SIG-M5 treated with dmso at 0.1 percent for 504 hours (cell line): ENCODE measurements around the gene UAP1L1.
"Not testable (repeated sequence)": the region's sequence is repeated elsewhere in the genome, so short reads cannot be mapped to it uniquely, and the experiment has no call there.

Experiments
- DNase-seq: peaks from one replicate; lab custom pipeline; 2025; ENCODE audit not compliant: unreplicated experiment; lab: John Stamatoyannopoulos, UW

Gene UAP1L1

DNA sequence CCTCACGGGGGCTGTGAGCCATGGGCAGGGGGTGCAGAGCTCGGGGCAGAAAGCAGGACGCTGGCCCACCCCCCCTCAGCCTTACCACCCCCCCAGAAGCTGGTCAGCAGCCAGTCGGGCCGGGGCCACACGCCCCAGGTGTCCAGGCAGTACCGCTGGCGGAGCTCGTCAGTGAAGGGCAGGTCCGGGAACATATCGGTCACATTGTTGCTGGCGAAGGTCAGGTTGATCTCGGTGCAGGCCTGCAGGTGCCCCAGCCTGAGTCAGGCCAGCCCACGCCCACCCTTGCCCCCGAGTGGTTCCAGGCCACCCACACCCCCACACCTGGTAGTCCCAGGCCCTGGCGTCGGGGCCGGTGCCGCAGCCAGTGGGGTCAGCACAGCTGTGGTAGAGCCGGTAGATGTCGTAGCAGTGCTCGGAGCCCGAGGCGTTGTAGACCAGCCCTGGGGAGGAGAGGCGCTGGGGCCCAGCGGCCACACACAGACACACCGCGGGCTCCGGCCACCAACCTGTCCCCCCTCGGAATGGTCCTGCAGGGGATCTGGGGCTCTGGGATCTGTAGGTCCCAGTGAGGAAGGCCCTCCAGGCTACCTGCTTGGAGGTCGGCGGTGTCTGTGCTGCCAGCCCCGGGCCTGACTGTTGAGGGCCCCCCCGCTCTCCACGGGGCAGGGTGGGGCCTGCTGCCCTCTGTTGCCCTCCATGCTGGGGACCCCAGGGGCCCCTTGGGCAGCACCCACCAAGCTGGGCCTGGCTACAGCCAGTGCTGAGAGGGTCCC lies 34.7 kb downstream of the UAP1L1 start:
- DNase-seq: no peak

DNA sequence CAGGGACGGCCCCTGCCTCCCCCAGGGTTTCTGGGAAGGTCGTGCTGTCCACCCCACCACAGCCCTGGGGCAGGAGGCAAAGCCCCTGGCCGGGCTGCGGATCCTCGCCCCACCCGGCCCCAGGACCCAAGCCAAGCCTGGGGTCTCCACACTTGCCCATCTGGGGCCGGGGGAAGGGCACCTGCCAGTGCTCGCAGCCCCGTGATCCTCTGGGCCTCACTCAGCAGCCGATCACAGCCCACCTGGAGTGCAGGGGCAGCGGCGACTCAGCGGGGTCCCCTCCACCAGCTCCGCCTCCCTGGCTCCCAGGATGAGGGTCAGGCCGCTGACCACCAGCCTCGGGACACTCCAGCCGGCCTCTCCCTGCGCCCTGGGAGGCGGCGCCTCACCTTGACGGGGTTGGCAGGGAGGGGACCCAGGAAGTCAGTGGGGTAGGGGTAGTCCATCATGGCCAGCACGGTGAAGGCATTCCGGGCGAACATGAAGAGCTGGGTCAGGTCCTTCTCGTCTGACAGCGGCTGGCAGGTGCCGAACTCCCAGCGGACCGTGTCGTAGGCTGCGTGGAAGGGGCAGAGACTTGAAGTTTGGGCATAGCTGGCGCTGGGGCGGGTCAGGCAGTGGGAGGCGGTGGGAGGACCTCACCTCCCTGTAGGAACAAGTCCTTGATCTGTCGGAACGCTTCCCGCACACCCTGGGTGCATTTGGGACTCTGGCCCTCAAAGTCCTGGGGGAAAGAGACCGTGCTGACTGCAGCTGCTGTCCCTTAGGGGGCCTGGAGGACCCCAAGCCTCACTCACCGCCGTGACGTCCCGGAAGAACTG lies 35.5 kb downstream of the UAP1L1 start:
- DNase-seq: no peak

DNA sequence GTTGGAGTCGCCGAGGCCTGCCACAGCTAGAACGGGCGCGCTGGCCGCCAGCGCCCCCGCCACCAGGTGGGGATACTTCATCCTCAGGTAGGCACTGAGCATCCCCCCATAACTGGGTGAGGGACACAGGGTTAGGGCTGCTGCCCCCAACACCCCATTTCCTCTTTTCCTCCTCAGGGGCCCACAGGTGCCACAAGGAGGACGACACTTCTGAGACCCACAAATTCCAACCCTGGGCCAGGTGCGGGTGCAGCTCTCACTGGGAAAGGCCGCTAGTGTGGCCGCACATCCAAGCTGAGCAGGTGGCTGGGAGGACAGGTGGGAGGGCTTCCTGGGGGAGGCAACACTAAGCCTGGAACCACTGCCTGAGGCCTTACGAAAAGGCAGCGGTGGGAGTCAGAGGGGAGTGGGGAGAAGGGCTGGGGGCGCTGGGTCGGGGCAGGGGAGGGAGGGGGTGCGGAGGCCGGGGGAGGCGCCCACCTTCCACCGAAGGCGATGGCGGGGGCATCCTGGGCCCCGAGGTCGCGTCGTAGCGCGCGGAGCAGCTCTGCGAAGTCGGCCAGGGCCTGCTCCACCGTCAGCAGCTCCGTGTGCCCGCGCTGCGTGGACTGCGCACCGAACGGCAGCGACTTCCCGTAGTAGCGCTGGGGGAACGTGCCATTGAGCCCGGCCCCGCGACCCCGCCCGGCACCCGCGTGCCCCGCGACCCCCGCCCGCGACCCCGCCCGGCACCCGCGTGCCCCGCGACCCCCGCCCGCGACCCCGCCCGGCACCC lies 36.3 kb downstream of the UAP1L1 start:
- DNase-seq: no peak

DNA sequence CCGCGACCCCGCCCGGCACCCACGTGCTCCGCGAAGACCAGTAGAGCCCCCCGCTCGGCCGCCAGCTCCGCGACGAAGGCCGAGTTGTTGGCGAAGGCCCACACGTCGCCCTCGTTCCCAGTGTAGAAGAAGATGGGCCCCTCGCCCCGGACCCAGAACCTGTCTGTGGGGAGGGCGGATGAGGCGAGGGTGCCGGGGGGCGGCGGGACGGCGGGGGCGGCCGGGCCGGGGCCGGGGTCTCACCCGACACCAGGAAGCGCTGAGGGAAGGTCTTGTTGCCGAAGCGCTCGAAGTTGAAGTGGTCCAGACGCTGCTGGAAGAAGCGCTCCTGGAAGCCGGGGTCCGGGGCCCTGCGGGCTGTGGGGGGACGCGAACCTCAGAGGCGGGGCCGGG lies 36.9 kb downstream of the UAP1L1 start:
- no peak for DNase-seq

DNA sequence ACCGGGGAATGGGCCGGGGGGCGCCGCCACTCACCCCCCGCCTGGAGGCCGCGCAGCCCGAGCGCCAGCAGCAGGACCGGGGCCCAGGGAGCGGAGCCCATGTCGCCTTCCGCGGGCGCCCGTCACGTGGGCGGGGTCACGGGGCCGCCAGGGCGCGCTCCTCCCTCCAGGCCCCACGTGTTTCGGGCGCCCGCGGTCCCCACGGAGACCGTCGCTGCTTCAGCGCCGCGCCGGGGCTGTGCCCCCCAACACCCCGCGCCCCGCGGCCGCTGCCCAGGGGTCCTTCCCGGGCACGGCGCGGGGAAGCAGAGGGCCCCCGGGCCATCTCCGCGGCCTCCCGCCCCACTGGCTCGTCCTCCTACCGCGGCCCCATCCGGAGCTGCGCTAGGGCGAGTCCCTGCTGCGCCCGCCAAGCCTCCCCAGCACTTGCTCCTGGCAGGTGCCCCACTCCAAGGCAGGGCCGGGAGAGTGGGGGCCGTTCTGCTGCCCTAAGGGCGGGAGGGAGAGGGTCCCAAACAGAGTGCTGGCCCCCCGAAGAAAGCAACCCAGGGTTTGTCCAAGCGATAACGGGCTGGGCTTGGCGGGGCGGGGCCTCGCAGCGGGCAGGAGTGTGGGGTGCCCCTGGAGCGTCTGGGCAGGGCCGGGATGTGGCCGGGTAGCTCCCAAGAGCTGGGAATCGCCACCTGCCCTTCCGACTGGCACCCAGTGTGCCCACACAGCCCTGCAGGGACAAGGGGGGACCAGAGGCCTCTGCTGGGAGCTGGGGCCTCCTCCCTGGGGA lies 37.5 kb downstream of the UAP1L1 start, which contains the start of gene DPP7:
DPP7 (minus strand) TSS at position 121 of the 781 bp plus-strand sequence; CDS start at position 101, 20 bp downstream.
- DNase-seq: peak; percentile 60

DNA sequence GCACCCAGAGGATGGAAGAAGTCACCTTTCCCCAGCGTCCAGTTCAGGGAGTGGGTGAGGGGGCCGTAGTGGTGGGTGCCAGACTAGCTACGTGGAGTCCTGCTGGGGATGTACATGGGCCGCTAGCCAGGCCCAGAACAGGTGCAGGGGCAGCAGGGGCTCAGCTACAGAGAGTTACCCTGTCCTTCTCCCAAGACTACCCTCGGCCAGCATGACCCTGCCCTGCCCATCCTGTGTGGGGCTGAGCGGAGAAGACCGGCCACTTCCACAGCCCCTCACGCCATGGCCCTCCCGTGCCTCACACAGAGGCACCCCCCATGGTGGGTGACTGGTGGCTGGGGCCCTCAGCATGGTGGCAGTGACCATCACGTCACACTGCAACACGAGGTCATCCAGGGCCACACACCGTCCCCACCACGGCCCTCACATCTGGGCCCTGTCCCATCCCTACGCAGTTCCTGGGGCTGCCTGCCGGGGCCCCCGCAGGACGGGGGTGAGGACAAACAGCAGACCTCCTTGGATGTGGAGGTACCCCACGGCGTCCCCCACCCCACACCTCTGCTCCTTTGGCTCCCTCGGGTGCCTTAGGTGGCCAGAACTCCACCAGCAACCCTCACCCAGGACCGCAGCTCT lies 38.2 kb downstream of the UAP1L1 start:
- DNase-seq: no peak

DNA sequence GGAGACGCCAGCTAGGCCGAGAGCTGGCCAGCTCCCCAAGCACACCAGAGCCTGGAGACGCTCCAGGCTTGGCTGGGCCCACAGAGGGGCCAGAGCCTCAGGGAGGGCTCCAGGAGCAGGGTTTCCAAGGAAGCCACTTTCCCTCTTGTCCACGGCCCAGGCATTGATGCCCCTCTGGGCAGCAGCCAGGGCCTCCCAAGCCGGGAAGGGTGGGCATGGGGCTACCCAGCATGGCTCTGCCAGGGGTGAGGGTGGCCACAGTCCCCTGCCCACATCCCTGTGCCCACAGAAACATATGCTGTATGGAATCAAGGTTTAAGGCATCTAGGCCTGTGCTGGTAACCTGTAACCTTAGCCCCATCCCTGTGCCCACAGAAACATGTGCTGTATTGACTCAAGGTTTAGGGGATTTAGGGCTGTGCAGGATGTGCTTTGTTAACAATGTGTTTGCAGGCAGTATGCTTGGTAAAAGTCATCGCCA lies 38.8 kb downstream of the UAP1L1 start:
- DNase-seq: no peak

DNA sequence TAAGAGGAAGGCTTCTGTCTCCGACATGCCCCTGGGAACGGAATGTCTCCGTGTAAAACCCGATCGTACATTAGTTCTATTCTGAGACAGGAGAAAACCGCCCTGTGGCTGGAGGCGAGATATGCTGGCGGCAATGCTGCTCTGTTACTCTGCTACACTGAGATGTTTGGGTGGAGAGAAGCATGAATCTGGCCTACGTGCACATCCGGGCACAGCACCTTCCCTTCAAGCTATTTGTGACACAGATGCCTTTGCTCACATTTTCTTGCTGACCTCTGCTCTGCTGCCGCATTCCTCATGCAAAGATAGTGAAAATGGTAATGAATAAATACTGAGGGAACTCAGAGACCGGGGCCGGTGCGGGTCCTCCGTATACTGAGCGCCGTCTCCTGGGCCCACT lies 39.4 kb downstream of the UAP1L1 start:
- no peak for DNase-seq

DNA sequence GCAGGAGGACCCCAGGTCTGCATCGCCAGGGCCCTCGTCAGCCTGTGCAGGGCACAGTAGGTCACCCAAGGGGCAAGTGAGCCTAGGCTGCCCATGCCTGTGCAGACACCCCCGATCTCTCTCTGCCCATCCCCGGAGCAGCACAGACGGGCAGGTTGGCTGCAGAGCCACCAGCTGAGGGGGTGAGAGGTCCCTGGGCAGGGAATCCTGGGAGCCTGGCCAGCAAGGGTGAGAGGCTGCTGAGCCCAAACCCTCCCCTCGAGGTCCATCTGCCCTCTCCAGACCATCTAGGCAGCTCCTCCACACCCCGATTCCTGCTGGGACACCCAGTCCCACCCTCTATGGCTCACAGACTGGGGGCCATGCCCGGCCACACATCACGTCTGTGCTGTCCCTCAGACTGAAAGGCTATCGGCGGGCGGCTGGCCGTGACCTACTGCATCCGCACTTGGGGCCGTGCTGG lies 40.0 kb downstream of the UAP1L1 start:
- DNase-seq: no peak

DNA sequence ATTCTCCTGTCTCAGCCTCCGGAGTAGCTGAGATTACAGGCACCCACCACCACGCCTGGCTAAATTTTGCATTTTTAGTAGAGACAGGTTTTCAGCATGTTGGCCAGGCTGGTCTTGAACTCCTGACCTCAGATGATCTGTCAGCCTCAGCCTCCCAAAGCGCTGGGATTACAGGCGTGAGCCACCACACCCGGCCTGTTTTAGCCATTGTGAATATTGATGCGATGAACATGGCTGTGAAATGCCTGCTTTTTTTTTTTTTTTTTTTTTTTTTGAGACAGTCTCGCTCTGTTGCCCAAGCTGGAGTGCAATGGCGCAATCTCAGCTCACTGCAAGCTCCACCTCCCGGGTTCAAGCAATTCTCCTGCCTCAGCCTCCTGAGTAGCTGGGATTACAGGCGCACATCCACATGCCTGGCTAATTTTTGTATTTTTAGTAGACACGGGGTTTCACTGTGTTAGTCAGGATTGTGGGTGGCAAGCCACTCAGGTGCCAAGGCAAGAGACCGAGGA lies 40.8 kb downstream of the UAP1L1 start:
- not testable (repeated sequence) for DNase-seq

DNA sequence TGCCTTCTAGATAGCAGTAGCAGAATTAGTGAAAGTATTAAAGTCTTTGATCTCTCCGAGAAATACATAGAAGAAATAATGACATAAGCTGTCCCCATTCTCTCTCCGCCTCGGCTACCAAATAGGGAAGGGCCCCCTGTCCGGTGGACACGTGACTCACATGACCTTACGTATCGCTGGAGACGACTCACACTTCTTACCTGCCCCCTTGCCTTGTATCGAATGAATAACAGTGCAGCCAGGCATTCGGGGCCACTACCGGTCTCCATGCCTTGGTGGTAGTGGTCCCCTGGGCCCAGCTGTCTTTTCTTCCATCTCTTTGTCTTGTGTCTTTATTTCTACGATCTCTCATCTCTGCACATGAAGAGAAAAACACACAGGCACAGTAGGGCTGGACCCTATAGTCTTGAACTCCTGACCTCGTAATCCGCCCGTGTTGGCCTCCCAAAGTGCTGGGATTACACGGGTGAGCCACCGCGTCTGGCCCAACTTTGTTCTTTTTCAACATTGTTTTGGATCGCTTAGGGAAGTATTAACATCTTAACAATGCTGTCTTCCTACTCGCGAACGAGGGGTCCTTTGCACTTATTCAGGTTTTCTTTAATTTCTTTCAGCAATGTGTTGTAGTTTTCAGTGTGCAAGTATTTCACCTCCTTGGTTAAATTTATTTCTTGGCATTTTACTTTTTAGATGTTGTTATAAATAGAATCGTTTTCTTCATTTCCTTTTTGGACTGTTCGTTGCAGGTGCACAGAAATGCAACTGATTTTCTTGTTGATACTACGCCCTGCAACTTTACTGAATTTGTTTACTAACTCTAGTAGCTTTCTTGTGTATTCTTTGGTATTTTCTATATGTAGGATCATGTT lies 44.8 kb downstream of the UAP1L1 start:
- DNase-seq: not testable (repeated sequence)

DNA sequence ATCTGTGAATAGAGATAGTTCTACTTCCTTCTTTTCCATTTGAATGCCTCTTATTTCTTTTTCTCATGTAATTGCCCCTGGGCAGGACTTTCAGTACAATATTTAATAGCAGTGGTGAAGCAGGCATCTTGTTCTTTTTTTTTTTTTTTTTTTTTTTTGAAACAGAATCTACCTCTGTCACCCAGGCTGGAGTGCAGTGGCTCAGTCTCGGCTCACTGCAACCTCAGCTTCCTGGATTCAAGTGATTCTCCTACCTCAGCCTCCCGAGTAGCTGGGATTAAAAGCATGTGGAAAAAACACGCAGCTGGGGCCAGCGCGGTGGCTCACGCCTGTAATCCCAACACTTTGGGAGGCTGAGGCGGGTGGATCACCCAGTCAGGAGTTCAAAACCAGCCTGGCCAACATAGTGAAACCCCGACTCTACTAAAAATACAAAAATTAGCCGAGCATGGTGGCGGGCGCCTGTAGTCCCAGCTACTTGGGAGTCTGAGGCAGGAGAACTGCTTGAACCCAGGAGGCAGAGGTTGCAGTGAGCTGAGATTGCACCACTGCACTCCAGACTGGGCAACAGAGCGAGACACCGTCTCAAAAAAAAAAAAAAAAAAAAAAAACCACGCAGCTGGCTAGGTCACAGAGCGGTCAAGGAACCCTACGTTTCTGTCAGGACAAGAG lies 45.6 kb downstream of the UAP1L1 start:
- DNase-seq: not testable (repeated sequence)

DNA sequence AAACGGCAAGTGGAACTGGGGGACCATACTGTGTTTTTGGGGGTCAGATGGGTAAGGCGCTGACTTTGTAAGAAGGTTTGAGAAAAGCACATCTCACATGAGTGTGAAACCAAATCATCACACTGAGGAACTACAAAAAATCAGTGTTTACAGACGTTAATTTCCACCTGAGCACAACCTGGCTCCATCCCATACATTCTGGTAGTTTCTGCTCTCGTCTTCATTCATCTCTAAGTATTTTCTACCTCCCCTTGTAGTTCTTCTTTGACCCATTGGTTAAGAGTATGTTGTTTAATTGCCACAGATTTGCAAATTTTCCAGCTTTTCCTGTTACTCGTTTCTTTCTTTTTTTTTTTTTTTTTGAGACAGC lies 46.1 kb downstream of the UAP1L1 start:
- no peak for DNase-seq

DNA sequence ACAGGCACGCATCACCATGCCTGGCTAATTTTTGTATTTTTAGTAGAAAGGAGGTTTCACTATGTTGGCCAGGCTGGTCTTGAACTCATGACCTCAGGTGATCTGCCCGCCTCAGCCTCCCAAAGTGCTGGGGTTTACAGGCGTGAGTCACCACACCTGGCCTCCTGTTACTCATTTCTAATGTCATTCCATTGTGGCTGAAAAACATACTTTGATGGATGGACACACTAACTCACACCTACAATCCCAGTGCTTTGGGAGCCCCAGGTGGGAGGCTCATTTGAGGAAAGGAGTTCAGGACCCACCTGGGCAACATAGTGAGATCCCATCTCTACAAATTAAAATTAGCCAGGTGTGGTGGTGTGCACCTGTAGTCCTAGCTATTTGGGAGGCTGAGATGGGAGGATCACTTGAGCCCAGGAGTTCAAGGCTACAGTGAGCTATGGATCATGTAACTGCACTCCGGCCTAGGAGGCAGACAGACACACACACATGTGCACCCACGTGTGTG lies 46.7 kb downstream of the UAP1L1 start:
- not testable (repeated sequence) for DNase-seq

DNA sequence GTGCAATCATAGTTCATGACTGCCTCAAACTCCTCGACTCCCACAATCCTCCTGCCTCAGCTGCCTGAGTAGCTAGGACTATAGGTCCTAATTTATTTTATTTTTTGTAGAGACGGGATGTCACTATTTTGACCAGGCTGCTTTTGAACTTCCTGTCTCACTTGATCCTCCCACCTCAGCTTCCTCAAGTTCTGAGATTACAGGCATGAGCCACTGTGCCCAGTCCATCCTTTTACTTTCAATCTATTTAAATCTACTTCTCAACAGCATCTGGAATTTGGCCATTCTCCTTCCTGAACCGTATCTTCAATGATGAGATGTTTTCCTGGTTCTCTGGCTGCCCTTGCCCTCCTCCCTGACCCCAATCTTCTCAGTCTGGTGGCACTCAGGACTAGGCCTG lies 49.5 kb downstream of the UAP1L1 start:
- DNase-seq: no peak

DNA sequence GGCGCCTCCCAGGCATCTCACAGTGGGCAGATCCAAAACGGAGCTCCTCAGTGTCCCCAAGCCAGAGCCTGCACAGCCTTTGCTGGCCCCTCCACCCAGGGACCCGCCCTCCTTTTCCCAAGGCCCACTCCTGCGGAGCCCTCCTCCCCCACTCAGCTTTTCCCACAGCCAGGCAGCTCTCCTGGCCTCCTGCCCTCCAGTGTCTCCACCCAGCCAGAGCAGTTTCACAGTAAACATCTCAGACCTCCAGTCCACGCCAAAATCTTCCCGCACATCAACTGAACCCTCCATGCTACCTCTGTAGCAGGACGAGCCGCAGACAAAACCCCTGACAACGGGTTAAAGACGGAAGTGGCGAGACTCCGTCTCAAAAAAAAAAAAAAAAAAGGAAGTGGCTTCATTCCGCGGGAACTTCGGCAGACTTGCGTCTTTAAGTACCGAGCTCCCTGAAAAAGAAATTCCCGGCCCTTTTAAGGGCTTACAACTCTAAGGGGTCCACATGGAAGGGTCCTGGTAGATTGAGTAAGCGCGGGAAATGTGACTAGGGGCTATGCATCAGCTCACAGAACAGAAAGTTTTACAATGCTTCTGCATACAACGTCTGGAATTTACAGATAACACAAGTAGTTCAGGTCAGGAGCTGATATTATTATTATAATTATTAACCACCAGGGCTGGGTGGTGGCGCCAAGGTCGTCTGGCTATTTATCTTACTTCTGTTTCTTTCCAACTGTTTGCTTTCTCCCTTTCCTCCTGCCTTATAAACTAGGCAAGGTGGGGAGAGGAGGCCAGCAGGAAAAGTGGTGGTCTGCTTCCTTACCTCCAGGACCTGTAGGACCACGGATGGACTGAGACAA lies 50.2 kb downstream of the UAP1L1 start:
- peak; percentile 72 for DNase-seq
